Large intestine (tissue), 3 donors: ENCODE measurements around the gene ING3. TPM values are rescaled to one million over a fixed set of nuclear protein-coding genes. Genes with fewer than 3 reads are reported as not detected.

Source experiments
- DNase-seq, 2 donors: peaks; one replicate each; pipeline versions ENCODE4 v3.0.0 to v3.0.0-alpha.2; 2013
- H3K27ac ChIP-seq: one replicate; pipeline ENCODE4 v1.5.1; 2013; ENCODE audit warnings: low read length
- H3K27me3 ChIP-seq: 2 replicates; pipeline ENCODE4 v1.6.1; 2013; ENCODE audit warnings: low read length; ENCODE audit not compliant: control insufficient read depth, insufficient read depth
- H3K36me3 ChIP-seq: 2 replicates; pipeline ENCODE4 v1.6.1; 2013; ENCODE audit warnings: low read length; ENCODE audit not compliant: control insufficient read depth, insufficient read depth
- H3K4me1 ChIP-seq: one replicate; pipeline ENCODE4 v1.6.1; 2013; ENCODE audit warnings: low read length; ENCODE audit not compliant: control insufficient read depth, insufficient read depth
- H3K4me3 ChIP-seq: one replicate; pipeline ENCODE4 v1.5.1; 2013; ENCODE audit warnings: low read length
- H3K9me3 ChIP-seq: one replicate; pipeline ENCODE4 v1.6.1; 2013; ENCODE audit warnings: mild to moderate bottlenecking, low read depth, low read length, moderate library complexity; ENCODE audit not compliant: control insufficient read depth
- WGBS: methylation state at CpG from one replicate; pipeline ENCODE4 v1.1.5; 2013; ENCODE audit warnings: low lambda C conversion rate; ENCODE audit not compliant: insufficient coverage; 5-methylcytosine and 5-hydroxymethylcytosine counted together
- polyA plus RNA-seq: library from polyadenylated mRNA; unstranded; fragments of 120-200 nt; gene quantifications from one replicate; pipeline ENCODE4 v1.2.1, GENCODE V29; 2013

ING3 gene
- polyA plus RNA-seq, 1 donor = 22.6 TPM

GRCh38 chr7:120949393-120949911 lies 1.1 kb upstream of the ING3 start:
- H3K27me3 ChIP-seq = no peaks in the 10 kb centered on the region
- H3K4me3 ChIP-seq = peak overlapping the region; percentile 56
- no peaks in the 10 kb centered on the region for H3K9me3 ChIP-seq
- WGBS = 63% methylated on average over 7 of the region's 8 CpGs
- H3K27ac ChIP-seq = no peak overlapping the region
- peaks cover 4% of the 10 kb centered on the region for H3K36me3 ChIP-seq
- no peaks in the 10 kb centered on the region for H3K4me1 ChIP-seq
- no peak for DNase-seq

- Histone ChIP-seq H3K4me3 (peak overlapping the region; percentile 56), H3K9me3 (no peaks in the 10 kb centered on the region), H3K4me1 (no peaks in the 10 kb centered on the region), H3K36me3 (peaks cover 5% of the 10 kb centered on the region), H3K27ac (peak overlapping the region; percentile 48), H3K27me3 (no peaks in the 10 kb centered on the region)
- 0% methylated on average over 1 of the region's 10 CpGs for WGBS
- no peak for DNase-seq
Measured at GRCh38 chr7:120949998-120950538, 509 bp upstream of the ING3 start.

- Histone ChIP-seq H3K27ac (peak overlapping the region; percentile 92), H3K36me3 (peaks cover 14% of the 10 kb centered on the region), H3K4me1 (no peaks in the 10 kb centered on the region), H3K27me3 (no peaks in the 10 kb centered on the region), H3K9me3 (no peaks in the 10 kb centered on the region), H3K4me3 (peak overlapping the region; percentile 58)
- DNase-seq = no peak
- WGBS = no CpG with 5 or more reads among the region's 8 CpGs
Measured at GRCh38 chr7:120951309-120951699, 727 bp downstream of the ING3 start.

GRCh38 chr7:120951826-120952225 lies 1.2 kb downstream of the ING3 start:
- peak overlapping the region; percentile 92 for H3K27ac ChIP-seq
- H3K4me3 ChIP-seq = peak overlapping the region; percentile 58
- H3K4me1 ChIP-seq = no peaks in the 10 kb centered on the region
- H3K9me3 ChIP-seq = no peaks in the 10 kb centered on the region
- H3K27me3 ChIP-seq = no peaks in the 10 kb centered on the region
- H3K36me3 ChIP-seq = peaks cover 15% of the 10 kb centered on the region
- WGBS = no CpG with 5 or more reads among the region's 2 CpGs
- DNase-seq = no peak

- no peaks in the 10 kb centered on the region for H3K9me3 ChIP-seq
- 92% methylated on average over 3 of the region's 3 CpGs for WGBS
- peaks cover 22% of the 10 kb centered on the region for H3K36me3 ChIP-seq
- no peak overlapping the region for H3K4me3 ChIP-seq
- no peaks in the 10 kb centered on the region for H3K27me3 ChIP-seq
- H3K27ac ChIP-seq = no peak overlapping the region
- no peaks in the 10 kb centered on the region for H3K4me1 ChIP-seq
- no peak for DNase-seq
Measured at GRCh38 chr7:120955577-120956149, 5.1 kb downstream of the ING3 start.

- H3K4me3 ChIP-seq = no peak overlapping the region
- H3K9me3 ChIP-seq = no peaks in the 10 kb centered on the region
- WGBS = 100% methylated on average over 6 of the region's 8 CpGs
- H3K36me3 ChIP-seq = peaks cover 21% of the 10 kb centered on the region
- H3K4me1 ChIP-seq = no peaks in the 10 kb centered on the region
- no peak for DNase-seq
- no peak overlapping the region for H3K27ac ChIP-seq
- no peaks in the 10 kb centered on the region for H3K27me3 ChIP-seq
Measured at GRCh38 chr7:120959929-120960484, 9.4 kb downstream of the ING3 start.

- Histone ChIP-seq H3K9me3 (no peaks in the 10 kb centered on the region), H3K27me3 (no peaks in the 10 kb centered on the region), H3K27ac (no peak overlapping the region), H3K36me3 (peaks cover 15% of the 10 kb centered on the region), H3K4me3 (no peak overlapping the region), H3K4me1 (no peaks in the 10 kb centered on the region)
- no peak for DNase-seq
- 100% methylated on average over 1 of the region's 1 CpG for WGBS
Measured at GRCh38 chr7:120960714-120961113, 10.1 kb downstream of the ING3 start.

- no peak for DNase-seq
- H3K36me3 ChIP-seq = peaks cover 20% of the 10 kb centered on the region
- no peaks in the 10 kb centered on the region for H3K4me1 ChIP-seq
- WGBS = no CpG with 5 or more reads among the region's 1 CpG
- H3K9me3 ChIP-seq = no peaks in the 10 kb centered on the region
- H3K27me3 ChIP-seq = no peaks in the 10 kb centered on the region
- H3K4me3 ChIP-seq = no peak overlapping the region
- H3K27ac ChIP-seq = no peak overlapping the region
Measured at GRCh38 chr7:120961638-120962173, 11.1 kb downstream of the ING3 start.

- H3K4me3 ChIP-seq = no peak overlapping the region
- no peak overlapping the region for H3K27ac ChIP-seq
- no peaks in the 10 kb centered on the region for H3K9me3 ChIP-seq
- no peaks in the 10 kb centered on the region for H3K4me1 ChIP-seq
- no CpG with 5 or more reads among the region's 1 CpG for WGBS
- peaks cover 29% of the 10 kb centered on the region for H3K36me3 ChIP-seq
- H3K27me3 ChIP-seq = no peaks in the 10 kb centered on the region
- DNase-seq = no peak
Measured at GRCh38 chr7:120964088-120964487, 13.5 kb downstream of the ING3 start.

- H3K36me3 ChIP-seq = peaks cover 42% of the 10 kb centered on the region
- H3K4me1 ChIP-seq = no peaks in the 10 kb centered on the region
- H3K27ac ChIP-seq = no peak overlapping the region
- no peak for DNase-seq
- H3K9me3 ChIP-seq = no peaks in the 10 kb centered on the region
- H3K27me3 ChIP-seq = no peaks in the 10 kb centered on the region
- no peak overlapping the region for H3K4me3 ChIP-seq
Measured at GRCh38 chr7:120966961-120967360, 16.4 kb downstream of the ING3 start.
